T1000 (cell line): ENCODE results near the gene MX1.
A peak's percentile ranks its signal among the peaks of the same experiment; 100 is the strongest.
"Not testable (repeated sequence)": the region's sequence is repeated elsewhere in the genome, so short reads cannot be mapped to it uniquely, and the experiment has no call there.

Source experiments
- DNase-seq: peaks from one replicate; lab custom pipeline; 2025; ENCODE audit warnings: mixed read lengths; lab: John Stamatoyannopoulos, UW

The MX1 gene

GRCh38 chr21:41407541-41408460, 18.2 kb upstream of the MX1 start:
- DNase-seq: no peak

DNA sequence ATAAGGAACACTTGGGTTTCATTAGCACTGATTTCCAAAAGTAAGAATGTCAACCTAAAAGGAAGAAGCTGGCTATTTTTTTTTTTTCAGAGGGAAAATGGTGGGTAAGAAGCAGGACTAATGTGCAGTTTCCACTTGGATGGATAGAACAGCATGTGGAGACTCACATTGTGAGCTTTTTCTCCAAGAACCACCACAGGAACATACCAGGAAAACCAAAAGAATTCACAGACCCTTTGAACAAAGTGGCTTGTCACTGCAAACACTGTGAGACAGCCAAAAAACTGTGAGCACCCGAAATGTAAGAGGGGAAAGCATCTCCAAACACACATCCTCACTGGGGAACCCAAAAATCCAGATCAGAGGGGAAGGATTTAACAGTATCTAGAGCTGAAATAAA, 15.7 kb upstream of the MX1 start:
- DNase-seq: no peak

GRCh38 chr21:41410767-41411448, 15.1 kb upstream of the MX1 start:
- no peak for DNase-seq

DNA sequence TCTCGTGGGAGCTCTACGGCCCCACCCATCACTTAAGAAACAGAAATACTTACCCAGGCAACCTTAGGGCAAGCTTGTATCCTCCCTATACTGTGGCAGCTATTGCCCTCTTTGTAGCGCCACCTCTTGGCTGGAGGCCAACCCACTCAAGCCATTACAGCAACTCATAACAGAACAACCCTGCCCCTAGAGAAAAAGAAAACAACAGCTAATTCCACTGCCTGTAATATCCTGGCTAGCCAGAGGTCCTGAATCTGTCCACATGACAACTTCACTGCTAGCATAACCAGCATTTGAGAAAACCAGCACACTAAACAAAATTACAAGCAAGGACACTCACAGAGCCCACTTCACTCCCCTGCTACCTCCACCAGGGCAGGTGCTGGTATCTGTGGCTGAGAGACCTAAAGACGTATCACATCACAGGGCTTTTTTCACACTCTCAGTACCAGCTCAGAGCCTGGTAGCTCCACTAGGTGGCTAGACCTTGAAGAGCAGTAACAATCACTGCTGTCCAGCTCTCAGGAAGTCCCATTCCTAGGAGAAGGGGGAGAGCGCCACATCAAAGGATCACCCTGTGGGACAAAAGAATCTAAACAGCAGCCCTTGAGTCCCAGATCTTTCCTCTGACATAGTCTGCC, 14.5 kb upstream of the MX1 start:
- no peak for DNase-seq

DNA sequence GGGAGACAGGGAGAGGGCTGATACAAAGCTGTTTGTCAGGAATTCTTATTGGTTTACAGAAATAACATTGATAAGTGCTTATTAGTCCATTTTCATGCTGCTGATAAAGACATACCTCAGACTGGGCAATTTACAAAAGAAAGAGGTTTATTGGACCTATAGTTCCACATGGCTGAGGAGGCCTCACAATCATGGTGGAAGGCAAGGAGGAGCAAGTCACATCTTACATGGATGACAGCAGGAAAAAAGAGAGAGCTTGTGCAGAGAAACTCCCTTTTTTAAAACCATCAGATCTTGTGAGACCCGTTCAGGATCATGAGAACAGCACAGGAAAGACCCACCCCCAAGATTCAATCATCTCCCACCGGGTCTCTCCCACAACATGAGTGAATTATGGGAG, 8.5 kb upstream of the MX1 start:
- not testable (repeated sequence) for DNase-seq

DNA sequence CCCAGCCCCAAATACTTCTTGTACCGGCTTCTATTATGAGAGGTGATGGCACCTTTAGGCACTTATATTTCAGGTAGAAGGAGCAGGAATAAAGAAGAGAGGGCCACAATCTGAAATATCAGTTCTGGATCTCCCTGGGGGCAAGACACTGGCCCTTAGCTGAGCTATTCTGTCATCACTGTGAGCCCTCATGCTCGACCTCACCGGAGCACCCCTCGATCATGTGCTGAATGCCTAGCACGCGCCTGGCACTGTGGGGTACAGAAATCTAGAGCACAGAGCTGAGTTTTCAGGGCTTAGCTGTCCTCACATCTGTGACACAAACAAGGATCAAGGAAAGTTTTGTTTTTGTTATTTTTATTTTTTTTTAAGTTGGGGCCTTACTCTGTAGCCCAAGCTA, 7.6 kb upstream of the MX1 start:
- no peak for DNase-seq

DNA sequence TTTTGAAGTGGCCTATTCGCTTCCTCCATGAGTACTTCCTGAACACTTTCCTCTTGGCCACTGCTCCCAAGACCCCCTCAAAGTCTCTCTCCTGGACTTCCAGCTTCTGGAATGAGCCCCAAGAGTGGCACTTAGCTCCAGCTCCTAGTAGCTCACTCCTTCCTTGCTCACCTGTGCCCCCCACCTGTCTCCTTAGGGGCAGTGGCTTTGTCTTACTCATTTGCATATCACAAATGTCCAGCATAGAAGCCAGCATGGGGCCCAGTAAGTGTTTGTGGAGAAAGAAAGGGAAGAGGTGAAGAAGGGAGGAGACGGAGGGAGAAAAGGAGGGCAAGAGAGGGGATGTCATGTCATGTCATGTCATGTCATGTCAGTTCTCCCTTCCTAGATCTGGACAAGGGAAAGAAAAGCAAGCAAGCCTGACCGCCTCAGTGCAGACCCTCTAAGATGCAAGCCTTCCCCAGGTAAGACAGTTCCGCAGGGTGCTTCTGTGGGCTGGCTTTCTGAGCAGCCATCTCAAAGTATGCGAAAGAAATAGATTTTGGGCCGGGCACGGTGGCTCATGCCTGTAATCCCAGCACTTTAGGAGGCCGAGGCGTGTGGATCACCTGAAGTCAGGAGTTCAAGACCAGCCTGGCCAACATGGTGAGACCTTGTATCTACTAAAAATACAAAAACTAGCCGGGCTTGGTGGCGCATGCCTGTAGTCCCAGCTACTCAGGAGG, 6.9 kb upstream of the MX1 start:
- DNase-seq: no peak

DNA sequence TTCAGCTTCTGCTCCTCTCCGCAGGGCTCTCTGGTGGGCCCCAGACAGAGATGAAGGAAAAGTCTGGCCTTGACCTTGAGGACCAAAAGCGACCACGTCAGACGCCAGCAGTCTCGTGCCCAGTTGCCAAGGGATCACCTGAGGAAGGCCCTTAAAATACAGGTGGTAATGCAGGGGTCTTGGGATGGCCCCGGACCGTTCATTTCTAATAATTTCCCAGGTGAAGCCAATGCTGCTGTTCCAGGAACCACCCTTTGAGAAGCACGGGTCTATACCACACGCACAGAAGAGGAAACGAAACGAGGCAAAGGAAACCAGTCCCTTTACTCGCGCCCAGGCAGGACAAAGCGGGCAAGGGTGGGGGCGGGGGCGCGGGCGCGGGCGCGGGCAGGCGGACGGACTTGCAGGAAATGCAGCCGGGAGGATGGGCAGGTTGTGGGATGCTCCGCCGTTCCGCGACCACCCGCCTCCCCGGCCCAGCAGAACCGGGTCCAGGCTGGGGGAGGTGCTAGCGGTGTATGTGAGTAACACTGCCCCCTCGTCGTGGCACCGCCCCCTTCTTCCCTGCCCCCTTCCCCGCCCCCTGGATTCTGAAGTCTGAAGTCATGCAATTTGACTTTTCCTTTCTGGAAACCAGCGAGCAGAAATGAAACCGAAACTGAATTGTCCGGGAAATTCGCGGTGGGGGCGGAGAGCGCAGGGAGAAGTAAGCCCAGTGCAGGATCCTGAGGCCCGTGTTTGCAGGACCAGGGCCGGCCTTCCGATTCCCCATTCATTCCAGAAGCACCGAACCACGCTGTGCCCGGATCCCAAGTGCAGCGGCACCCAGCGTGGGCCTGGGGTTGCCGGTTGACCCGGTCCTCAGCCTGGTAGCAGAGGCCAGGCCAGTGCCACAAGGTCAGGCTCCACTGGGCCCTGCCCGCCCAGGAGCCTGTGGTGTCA, 5.8 kb upstream of the MX1 start:
- DNase-seq: peak; percentile 49

GRCh38 chr21:41420998-41421397, 5.0 kb upstream of the MX1 start:
- DNase-seq: not testable (repeated sequence)

DNA sequence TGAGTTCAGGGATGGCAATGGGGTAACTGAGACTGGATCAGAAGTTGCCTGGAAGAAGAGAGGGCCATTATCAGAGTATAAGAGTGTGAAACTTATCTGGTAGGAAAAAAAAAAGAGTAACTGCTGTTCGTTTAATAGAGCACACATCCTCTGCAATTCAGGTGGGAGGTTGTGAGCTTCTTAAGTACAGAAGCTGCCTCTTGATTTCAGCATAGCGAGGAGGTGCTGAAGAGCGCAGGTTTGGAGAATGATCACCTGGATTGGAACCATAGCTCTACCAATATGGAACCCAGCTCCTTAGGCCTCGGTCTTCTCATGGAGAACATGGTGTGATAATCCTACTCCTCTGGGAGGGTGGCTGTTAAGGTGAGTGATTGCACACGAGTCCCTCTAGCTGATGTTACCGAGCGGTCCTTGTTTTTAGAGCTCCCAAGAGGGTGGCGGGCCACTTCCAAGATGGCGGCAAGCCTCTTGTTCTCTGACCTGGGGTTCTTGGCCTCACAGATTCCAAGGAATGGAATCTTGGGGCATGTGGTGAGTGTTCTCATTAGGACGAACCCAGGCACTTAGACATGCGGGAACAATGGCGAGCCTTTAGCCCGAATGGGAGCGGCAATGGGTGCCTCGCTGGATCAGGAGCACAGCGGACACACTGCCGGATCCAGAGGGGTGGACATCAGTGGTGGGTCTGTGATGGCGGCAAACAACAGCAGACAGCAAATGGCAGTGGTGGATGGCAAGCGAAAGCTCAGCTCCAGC, 3.3 kb upstream of the MX1 start:
- no peak for DNase-seq

DNA sequence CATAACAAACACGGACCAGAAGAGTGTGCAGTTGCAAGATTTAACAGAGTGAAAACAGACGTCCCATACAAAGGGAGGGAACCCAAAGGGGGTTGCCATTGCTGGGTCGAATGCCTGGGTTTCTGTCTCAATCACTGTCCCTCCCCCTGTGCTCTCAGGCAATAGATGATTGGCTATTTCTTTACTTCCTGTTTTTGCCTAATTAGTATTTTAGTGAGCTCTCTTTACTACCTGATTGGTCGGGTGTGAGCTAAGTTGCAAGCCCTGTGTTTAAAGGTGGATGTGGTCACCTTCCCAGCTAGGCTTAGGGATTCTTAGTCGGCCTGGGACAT, 2.8 kb upstream of the MX1 start:
- DNase-seq: not testable (repeated sequence)

GRCh38 chr21:41425588-41425953, 468 bp upstream of the MX1 start:
- no peak for DNase-seq

GRCh38 chr21:41426676-41427404, 801 bp downstream of the MX1 start:
- no peak for DNase-seq

DNA sequence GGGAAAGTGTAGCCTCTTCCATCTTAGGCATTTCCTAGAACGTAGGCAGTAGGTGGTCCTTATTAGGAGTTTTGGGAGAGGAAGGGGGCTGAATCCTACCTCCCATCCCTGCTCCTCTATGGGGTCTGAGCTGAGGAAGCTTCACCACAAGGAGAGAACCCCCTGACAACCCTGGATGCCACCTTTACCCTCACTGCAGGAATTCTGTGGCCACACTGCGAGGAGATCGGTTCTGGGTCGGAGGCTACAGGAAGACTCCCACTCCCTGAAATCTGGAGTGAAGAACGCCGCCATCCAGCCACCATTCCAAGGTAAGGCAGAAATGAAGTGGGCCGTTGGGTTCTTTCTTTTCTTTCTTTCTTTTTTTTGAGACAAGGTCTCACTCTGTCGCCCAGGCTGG, 1.5 kb downstream of the MX1 start:
- DNase-seq: no peak

DNA sequence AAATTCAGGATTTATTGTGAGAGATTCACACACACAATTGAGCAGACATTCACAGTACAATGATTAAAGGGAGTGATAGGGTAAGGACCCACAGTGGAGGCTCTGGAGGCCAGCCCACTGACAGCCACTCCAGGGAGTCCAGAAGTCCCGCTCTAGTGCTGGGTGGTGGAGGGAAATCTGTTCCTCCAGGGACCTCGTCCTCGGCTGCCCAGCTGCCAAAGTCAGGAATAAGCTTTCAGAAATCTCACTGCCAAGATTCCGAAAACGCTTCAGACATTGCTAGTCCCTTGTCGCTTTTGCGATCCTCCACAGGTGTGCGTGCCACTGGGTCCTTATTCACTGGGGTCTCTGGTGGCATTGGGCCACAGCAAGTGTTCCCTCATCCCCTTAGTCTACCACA, 2.3 kb downstream of the MX1 start:
- no peak for DNase-seq

DNA sequence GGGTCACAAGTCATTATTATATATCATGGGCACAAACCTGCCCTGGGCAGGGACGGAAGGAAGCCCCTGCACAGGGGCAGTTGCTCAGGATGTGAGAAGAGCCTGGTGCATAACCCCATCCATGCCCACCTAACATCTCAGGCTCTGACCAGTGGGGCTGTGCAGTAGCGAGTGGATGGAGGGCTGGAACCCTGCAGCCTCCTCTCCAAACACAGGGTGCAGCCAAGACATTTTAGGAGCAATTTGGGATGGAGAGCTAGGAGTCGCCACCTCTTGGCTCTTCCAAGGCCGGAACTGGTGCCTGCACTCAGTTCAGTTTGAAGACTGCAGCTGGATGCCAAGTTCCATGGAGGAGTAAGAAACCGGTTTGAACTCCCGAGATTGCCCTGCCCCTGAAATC, 2.8 kb downstream of the MX1 start:
- DNase-seq: no peak

GRCh38 chr21:41429305-41429704, 3.3 kb downstream of the MX1 start:
- no peak for DNase-seq

- no peak for DNase-seq
These were observed 4.0 kb downstream of the MX1 start for GRCh38 chr21:41429925-41430491.

DNA sequence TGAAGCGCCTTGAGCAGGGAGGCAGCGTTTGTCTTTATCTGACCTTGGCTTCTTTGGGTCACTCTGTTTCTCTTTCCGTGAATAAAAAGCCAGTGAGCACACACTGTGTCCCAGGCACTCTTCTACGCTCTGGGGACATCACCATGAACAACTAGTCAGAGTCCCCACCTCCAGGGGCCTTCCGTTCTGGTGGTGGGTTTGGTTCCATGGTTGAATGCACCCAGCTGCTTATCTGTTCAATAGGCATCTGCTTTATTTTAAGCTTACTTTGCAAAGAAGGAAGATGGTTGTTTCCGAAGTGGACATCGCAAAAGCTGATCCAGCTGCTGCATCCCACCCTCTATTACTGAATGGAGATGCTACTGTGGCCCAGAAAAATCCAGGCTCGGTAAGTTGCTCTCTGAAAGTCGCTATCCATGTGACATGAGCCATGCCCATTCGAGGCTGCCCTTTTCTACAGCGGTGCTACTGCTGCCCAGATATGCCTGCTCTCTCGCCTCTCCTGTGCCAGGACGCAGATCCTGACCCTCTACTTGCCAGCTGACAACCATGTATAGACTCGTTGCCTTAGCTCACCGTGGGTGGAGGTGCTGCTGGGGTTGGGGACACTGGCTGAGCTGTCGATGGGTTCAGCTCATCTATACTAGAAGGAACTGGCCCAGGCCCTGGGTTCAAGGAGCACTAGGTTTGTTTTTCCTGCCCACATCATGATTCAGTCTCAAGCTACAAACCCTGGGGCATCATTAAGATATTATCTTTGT, 5.9 kb downstream of the MX1 start:
- DNase-seq: no peak
